ENCODE measurements around the gene FBXO11.

Gene FBXO11

GRCh38 chr2:47833516-47833968 lies 72.8 kb downstream of the FBXO11 start:
- Histone ChIP-seq H3K4me3 (ENCODE audit: low read depth in 1 of 2, low read length in 1 of 2) (no peak overlapping the region), H3K36me3 (peaks cover 94% of the 10 kb centered on the region), H3K4me1 (ENCODE audit: control insufficient read depth in 1 of 2, insufficient read depth in 1 of 2, low read depth in 1 of 2, low read length in 1 of 2) (no peaks in the 10 kb centered on the region), H3K27me3 (no peaks in the 10 kb centered on the region), H3K27ac (no peak overlapping the region), H3K9me3 (no peaks in the 10 kb centered on the region)
- TF ChIP-seq CTCF (IDR thresholded peaks at IDR 0.05), result no peak

- H3K9me3 ChIP-seq, result no peaks in the 10 kb centered on the region
Observed at GRCh38 chr2:47822518-47822917, 83.8 kb downstream of the FBXO11 start.

GRCh38 chr2:47819834-47820233 lies 86.5 kb downstream of the FBXO11 start:
- Histone ChIP-seq H3K9me3 (no peaks in the 10 kb centered on the region), H3K4me3 (ENCODE audit: low read depth in 1 of 2, low read length in 1 of 2) (no peak overlapping the region), H3K27ac (no peak overlapping the region), H3K36me3 (peaks cover 91% of the 10 kb centered on the region), H3K27me3 (no peaks in the 10 kb centered on the region), H3K4me1 (ENCODE audit: control insufficient read depth in 1 of 2, insufficient read depth in 1 of 2, low read depth in 1 of 2, low read length in 1 of 2) (no peaks in the 10 kb centered on the region)
- TF ChIP-seq CTCF (IDR thresholded peaks at IDR 0.05), result no peak

More at GRCh38 chr2:47822518-47822917, 83.8 kb downstream of the FBXO11 start:
- Histone ChIP-seq H3K4me3 (ENCODE audit: low read depth in 1 of 2, low read length in 1 of 2) (no peak overlapping the region), H3K27ac (no peak overlapping the region), H3K27me3 (no peaks in the 10 kb centered on the region), H3K4me1 (ENCODE audit: control insufficient read depth in 1 of 2, insufficient read depth in 1 of 2, low read depth in 1 of 2, low read length in 1 of 2) (no peaks in the 10 kb centered on the region), H3K36me3 (peaks cover 85% of the 10 kb centered on the region)
- TF ChIP-seq CTCF (IDR thresholded peaks at IDR 0.05), result no peak

GRCh38 chr2:47818777-47819176 lies 87.5 kb downstream of the FBXO11 start:
- Histone ChIP-seq H3K9me3 (no peaks in the 10 kb centered on the region), H3K4me3 (ENCODE audit: low read depth in 1 of 2, low read length in 1 of 2) (no peak overlapping the region), H3K4me1 (ENCODE audit: control insufficient read depth in 1 of 2, insufficient read depth in 1 of 2, low read depth in 1 of 2, low read length in 1 of 2) (no peaks in the 10 kb centered on the region), H3K27me3 (no peaks in the 10 kb centered on the region), H3K36me3 (peaks cover 89% of the 10 kb centered on the region), H3K27ac (no peak overlapping the region)
- TF ChIP-seq CTCF (IDR thresholded peaks at IDR 0.05), result no peak

GRCh38 chr2:47815764-47816163 lies 90.5 kb downstream of the FBXO11 start:
- H3K27me3 ChIP-seq, result no peaks in the 10 kb centered on the region
- no peaks in the 10 kb centered on the region for H3K4me1 ChIP-seq (ENCODE audit: control insufficient read depth in 1 of 2, insufficient read depth in 1 of 2, low read depth in 1 of 2, low read length in 1 of 2)
- no peak for TF ChIP-seq CTCF (IDR thresholded peaks at IDR 0.05)
- H3K36me3 ChIP-seq, result peaks cover 96% of the 10 kb centered on the region
- no peaks in the 10 kb centered on the region for H3K9me3 ChIP-seq
- H3K4me3 ChIP-seq (ENCODE audit: low read depth in 1 of 2, low read length in 1 of 2), result no peak overlapping the region
- no peak overlapping the region for H3K27ac ChIP-seq

GRCh38 chr2:47811668-47812067 lies 94.6 kb downstream of the FBXO11 start:
- TF ChIP-seq CTCF (IDR thresholded peaks at IDR 0.05), result no peak
- Histone ChIP-seq H3K4me3 (ENCODE audit: low read depth in 1 of 2, low read length in 1 of 2) (no peak overlapping the region), H3K27me3 (no peaks in the 10 kb centered on the region), H3K27ac (no peak overlapping the region), H3K4me1 (ENCODE audit: control insufficient read depth in 1 of 2, insufficient read depth in 1 of 2, low read depth in 1 of 2, low read length in 1 of 2) (no peaks in the 10 kb centered on the region), H3K36me3 (peaks cover 95% of the 10 kb centered on the region), H3K9me3 (no peaks in the 10 kb centered on the region)

All from neutrophil (primary cell).